ENCODE data around the gene RFX2.

DNA sequence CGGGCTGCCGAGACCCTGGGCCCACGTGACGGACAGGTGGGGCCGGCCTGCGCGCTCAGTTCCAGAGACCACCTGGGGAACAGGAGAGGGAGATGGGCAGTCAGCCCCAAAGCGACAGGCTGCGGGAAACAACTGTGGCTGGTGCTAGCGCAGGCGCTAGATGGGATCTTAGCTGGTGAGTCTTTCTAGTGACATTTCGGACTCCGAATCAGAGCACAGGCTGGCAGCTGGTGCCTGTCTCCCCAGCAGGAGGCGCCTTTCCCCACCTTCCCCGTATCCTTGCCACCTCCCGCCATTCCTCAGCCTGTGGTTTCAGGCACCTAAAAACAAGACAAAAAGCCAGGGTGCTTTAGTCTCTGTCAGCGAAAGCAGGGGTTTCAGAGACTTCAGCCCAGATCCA is 112.9 kb downstream of the RFX2 start:
- TF ChIP-seq, protein P1, sequence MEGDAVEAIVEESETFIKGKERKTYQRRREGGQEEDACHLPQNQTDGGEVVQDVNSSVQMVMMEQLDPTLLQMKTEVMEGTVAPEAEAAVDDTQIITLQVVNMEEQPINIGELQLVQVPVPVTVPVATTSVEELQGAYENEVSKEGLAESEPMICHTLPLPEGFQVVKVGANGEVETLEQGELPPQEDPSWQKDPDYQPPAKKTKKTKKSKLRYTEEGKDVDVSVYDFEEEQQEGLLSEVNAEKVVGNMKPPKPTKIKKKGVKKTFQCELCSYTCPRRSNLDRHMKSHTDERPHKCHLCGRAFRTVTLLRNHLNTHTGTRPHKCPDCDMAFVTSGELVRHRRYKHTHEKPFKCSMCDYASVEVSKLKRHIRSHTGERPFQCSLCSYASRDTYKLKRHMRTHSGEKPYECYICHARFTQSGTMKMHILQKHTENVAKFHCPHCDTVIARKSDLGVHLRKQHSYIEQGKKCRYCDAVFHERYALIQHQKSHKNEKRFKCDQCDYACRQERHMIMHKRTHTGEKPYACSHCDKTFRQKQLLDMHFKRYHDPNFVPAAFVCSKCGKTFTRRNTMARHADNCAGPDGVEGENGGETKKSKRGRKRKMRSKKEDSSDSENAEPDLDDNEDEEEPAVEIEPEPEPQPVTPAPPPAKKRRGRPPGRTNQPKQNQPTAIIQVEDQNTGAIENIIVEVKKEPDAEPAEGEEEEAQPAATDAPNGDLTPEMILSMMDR (IDR thresholded peaks at IDR 0.05 in 2 of 3, conservative IDR thresholded peaks at IDR 0.05 in 1 of 3; ENCODE audit: control insufficient read depth in 2 of 3, extremely low read depth in 1 of 3, insufficient read depth in 1 of 3, low read depth in 3 of 3, low read length in 3 of 3), result no peak
- no peak for TF ChIP-seq RFX5 (IDR thresholded peaks at IDR 0.05; ENCODE audit: low read depth, low read length)
